HepG2 (cell line): Measurements from ENCODE around the gene TUBA4A. TPM values are rescaled to one million over a fixed set of nuclear protein-coding genes. Genes with fewer than 3 reads are reported as not detected.

Experiments used
- IKZF4 ChIP-seq: sonication (generic); formaldehyde crosslinking; IDR thresholded peaks from 2 replicates; pipeline ENCODE4 v1.5.1; 2020; ENCODE audit warnings: borderline replicate concordance, mild to moderate bottlenecking, low read depth, missing genetic modification reagents; ENCODE audit errors: not compliant biosample characterization
- KIAA2018 ChIP-seq: sonication (generic); formaldehyde crosslinking; IDR thresholded peaks from 2 replicates; pipeline ENCODE4 v1.5.0; 2020; ENCODE audit warnings: mild to moderate bottlenecking, missing genetic modification reagents, borderline replicate concordance
- TEAD2 ChIP-seq: sonication (generic); formaldehyde crosslinking; IDR thresholded peaks from 2 replicates; pipeline ENCODE4 v1.9.0; 2021; ENCODE audit warnings: missing genetic modification reagents
- TFDP2 ChIP-seq: sonication (generic); formaldehyde crosslinking; IDR thresholded peaks from 2 replicates; pipeline ENCODE4 v1.4.0; 2020; ENCODE audit warnings: missing genetic modification reagents
- ZBTB44 ChIP-seq: sonication (generic); formaldehyde crosslinking; IDR thresholded peaks from 2 replicates; pipeline ENCODE4 v1.4.0; 2020; ENCODE audit warnings: missing genetic modification reagents
- ZNF274 ChIP-seq: sonication (generic); formaldehyde crosslinking; IDR thresholded peaks from 2 replicates; pipeline ENCODE4 v1.5.1; 2020; ENCODE audit warnings: mild to moderate bottlenecking, missing genetic modification reagents
- ZNF646 ChIP-seq: sonication (generic); formaldehyde crosslinking; IDR thresholded peaks from 2 replicates; pipeline ENCODE4 v1.9.0; 2021; ENCODE audit warnings: mild to moderate bottlenecking, missing genetic modification reagents
- polyA plus RNA-seq, 8 experiments: library from polyadenylated mRNA; depleted of rRNA in 3 of 8; stranded (reverse) in 7 of 8; unstranded in 1 of 8; fragments of >200 nt; fragmentation: Illumina TruSeq in 4 of 8; extraction: Trizol in 4 of 8; gene quantifications; 2 replicates each; pipeline versions ENCODE4 v1.2.1 to v1.2.3, GENCODE V29; 2011 to 2016; ENCODE audit warnings: low read depth in 4 of 8, missing spikeins in 1 of 8, mixed read lengths in 1 of 8; ENCODE audit not compliant: insufficient read depth in 1 of 8
- total RNA-seq, 5 experiments: library from RNA; depleted of rRNA; stranded (reverse); fragments of >200 nt; fragmentation: Illumina TruSeq; extraction: Trizol; gene quantifications; 2 replicates each; pipeline ENCODE4 v1.2.3, GENCODE V29; 2016; ENCODE audit warnings: low read depth in 1 of 5

TUBA4A gene
- total and polyA plus RNA-seq, 2 of the 13 experiments (the other 11 are each of a cell fraction or from before 2014, with no cell fraction given) = 1.3 to 12.7 TPM

GRCh38 chr2:219249203-219249980, 4.3 kb downstream of the TUBA4A start (continued):
- 0 out of 2 replicates have a peak, but pooled peaks have one; percentile 83 for TF ChIP-seq KIAA2018 (CRISPR knock-in tag)
- TF ChIP-seq ZNF274 (CRISPR knock-in tag) = 0 out of 2 replicates have a peak, but pooled peaks have one; percentile 40
- no peak for TF ChIP-seq IKZF4 (CRISPR knock-in tag)
- TF ChIP-seq TFDP2 (CRISPR knock-in tag) = no peak; the same call in 1 of the 2 replicates
- no peak for TF ChIP-seq ZBTB44 (CRISPR knock-in tag)
- no peak for TF ChIP-seq ZNF646
- TF ChIP-seq TEAD2 (CRISPR knock-in tag) = no peak
